Uterus (tissue), 2 donors: ENCODE data around the gene BUB1B.

Experiments used
- CTCF ChIP-seq, 4 experiments: fragments of 200-600 bp in 2 of 4; fragments of 450-650 bp in 2 of 4; sonication (generic) in 2 of 4; IDR thresholded peaks; one replicate each; pipeline ENCODE4 v1.5.1; 2016 to 2019; ENCODE audit warnings: antibody characterized with exemption in 4 of 4, mild to moderate bottlenecking in 2 of 4, moderate library complexity in 1 of 4
- POLR2A ChIP-seq, 2 donors: fragments of 450-650 bp; IDR thresholded peaks; one replicate each; pipeline ENCODE4 v1.6.1; 2016; ENCODE audit warnings: antibody characterized with exemption in 2 of 2, mild to moderate bottlenecking in 1 of 2, moderate library complexity in 1 of 2

GRCh38 chr15:40265355-40265754 lies 104.5 kb downstream of the BUB1B start:
- TF ChIP-seq POLR2A (IDR thresholded peaks at IDR 0.05), result no peak
- TF ChIP-seq CTCF (IDR thresholded peaks at IDR 0.05), result no peak
